Body of pancreas (tissue), 4 donors: ENCODE data around the gene OR6C3.
"Not testable (repeated sequence)": the region's sequence is repeated elsewhere in the genome, so short reads cannot be mapped to it uniquely, and the experiment has no call there.

Experiments
- CTCF ChIP-seq, 7 experiments: fragments of 450-650 bp in 4 of 7; fragments of 200-600 bp in 3 of 7; sonication (generic) in 3 of 7; IDR thresholded peaks; one replicate each; pipeline ENCODE4 v1.5.1; 2016 to 2019; ENCODE audit warnings: antibody characterized with exemption in 7 of 7
- POLR2A ChIP-seq, 3 donors: fragments of 450-650 bp; IDR thresholded peaks; one replicate each; pipeline ENCODE4 v1.6.1; 2016; ENCODE audit warnings: antibody characterized with exemption in 3 of 3, mild to moderate bottlenecking in 2 of 3

- TF ChIP-seq POLR2A, CTCF (IDR thresholded peaks at IDR 0.05): not testable (repeated sequence)
Measured at GRCh38 chr12:55325801-55326200, 4.7 kb upstream of the OR6C3 start.
